ENCODE results near the gene RAB7B. TPM values are rescaled to one million over a fixed set of nuclear protein-coding genes. Genes with fewer than 3 reads are reported as not detected.

The RAB7B gene
- total RNA-seq, 1 donor from 2014 or later = not detected

DNA sequence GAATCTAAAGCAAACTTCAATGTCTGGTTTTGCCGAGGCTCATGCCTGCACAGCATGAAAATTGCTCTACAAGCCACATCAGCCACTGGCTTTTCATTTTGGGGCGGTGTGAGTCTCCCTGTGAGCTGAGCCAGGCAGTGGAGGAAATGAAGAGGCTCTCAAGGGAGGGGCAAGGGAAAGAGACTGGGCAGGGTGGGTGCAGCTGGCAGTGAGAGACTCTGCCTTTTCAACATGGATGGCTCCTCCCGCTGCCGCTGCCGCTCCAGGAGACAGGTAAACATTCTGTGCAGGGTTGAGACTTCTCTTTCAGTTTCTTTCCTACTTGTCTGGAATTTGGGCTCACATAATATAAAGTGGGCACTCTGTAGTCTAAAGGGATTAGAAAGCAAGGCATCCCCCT is 31.8 kb upstream of the RAB7B start:
- TF ChIP-seq, protein P1, sequence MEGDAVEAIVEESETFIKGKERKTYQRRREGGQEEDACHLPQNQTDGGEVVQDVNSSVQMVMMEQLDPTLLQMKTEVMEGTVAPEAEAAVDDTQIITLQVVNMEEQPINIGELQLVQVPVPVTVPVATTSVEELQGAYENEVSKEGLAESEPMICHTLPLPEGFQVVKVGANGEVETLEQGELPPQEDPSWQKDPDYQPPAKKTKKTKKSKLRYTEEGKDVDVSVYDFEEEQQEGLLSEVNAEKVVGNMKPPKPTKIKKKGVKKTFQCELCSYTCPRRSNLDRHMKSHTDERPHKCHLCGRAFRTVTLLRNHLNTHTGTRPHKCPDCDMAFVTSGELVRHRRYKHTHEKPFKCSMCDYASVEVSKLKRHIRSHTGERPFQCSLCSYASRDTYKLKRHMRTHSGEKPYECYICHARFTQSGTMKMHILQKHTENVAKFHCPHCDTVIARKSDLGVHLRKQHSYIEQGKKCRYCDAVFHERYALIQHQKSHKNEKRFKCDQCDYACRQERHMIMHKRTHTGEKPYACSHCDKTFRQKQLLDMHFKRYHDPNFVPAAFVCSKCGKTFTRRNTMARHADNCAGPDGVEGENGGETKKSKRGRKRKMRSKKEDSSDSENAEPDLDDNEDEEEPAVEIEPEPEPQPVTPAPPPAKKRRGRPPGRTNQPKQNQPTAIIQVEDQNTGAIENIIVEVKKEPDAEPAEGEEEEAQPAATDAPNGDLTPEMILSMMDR (conservative IDR thresholded peaks at IDR 0.05; ENCODE audit: low read depth, low read length) = no peak
- peak overlapping the region; percentile 1 for H3K4me3 ChIP-seq (ENCODE audit: low read depth, low read length)
- DNase-seq (ENCODE audit: low read depth) = no peak

DNA sequence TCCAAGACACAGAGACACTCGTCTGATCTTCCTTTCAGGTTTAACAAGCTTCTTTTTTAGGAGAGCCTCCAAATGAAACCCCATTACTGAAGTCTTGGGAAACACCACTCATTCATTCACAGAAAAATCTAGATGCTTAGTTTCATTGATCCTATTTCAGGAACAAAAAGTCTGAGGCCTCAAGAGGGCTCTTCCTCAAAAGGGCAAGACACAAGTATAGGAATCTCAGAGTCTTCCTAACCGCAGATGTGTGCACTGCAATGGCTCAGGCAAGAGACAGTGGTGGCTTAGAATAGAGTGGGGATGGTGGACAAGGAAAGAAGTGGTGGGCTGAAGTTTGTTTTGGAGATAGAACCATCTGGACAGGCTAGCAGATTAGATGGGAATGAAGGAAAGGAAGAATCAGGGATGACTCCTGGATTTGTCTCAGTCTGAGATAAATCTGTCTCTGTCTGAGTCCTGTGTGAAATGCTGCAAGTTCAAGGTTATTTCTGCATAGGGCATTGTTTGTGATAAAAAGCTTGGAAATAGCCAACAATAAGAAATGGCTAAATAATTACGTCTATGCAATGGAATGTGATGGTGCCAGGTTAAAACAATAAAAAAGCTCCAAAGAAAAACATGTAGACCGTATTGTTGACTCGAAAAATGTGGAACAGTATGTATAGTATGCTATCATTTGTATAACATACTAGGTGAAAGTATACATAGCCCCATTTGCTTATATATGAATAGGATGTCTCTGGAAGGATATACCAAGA is 29.4 kb upstream of the RAB7B start:
- no peak for DNase-seq (ENCODE audit: low read depth)
- H3K4me3 ChIP-seq (ENCODE audit: low read depth, low read length) = no peak overlapping the region
- TF ChIP-seq, protein P1 (conservative IDR thresholded peaks at IDR 0.05; ENCODE audit: low read depth, low read length) = no peak

DNA sequence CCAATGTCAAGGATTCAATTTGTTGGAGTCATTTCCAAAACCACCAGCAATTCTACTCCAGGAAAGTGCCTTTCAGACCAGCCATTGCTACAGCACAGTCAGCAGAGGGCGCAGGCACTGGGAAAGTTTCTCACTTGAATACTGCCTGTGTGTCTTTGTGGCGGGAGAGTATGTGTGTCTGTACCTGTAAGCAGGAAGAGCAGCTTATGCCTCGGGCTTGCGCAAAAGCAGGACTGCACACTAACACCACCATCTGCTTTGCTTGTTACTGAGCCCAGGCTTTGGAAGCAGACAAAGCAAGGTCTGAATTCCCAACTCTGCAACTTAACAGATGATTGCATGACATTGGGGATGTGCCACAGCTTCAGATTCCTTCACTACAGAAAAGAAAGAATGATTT is 27.5 kb upstream of the RAB7B start:
- DNase-seq (ENCODE audit: low read depth) = peak; percentile 56
- TF ChIP-seq, protein P1 (conservative IDR thresholded peaks at IDR 0.05; ENCODE audit: low read depth, low read length) = peak; percentile 97
- no peak overlapping the region for H3K4me3 ChIP-seq (ENCODE audit: low read depth, low read length)

DNA sequence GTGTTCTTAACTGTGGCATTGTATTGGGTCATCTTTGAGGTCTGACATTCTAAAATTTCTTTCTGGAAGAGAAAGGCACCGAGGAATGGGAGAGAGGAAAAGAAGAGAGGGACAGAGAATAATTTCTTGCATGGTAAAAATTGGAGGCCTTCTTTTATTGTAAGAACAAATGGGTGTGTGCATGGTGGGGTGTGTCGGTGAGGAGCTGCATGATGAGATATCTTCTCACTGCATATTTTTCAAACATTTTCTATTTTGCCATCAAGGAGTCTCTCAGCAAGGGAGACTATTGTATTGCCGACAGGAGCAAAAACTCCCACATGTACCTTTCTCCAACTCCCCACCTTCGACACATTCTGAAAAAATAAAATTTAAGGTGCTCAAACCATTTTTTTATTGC is 27.0 kb upstream of the RAB7B start:
- H3K4me3 ChIP-seq (ENCODE audit: low read depth, low read length) = no peak overlapping the region
- TF ChIP-seq, protein P1 (conservative IDR thresholded peaks at IDR 0.05; ENCODE audit: low read depth, low read length) = no peak
- no peak for DNase-seq (ENCODE audit: low read depth)

DNA sequence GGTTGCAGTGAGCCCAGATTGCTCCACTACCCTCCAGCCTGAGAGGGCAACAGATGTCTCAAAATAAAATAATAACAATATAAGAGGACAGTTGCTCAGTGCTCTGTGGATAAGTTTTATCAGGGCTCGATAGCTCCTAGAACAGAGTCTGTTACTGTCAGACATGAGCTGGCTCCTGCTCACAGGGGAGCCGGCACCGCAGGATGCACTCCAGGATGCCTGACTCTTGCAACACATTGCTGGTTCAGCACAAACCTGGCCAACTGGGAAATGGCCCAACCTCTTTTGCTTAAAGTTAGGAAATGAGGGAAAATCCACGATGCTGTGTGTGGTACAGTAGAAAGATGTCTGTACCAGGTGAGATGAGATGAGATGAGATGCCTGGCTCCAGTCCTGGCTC is 26.3 kb upstream of the RAB7B start:
- DNase-seq (ENCODE audit: low read depth) = peak; percentile 64
- TF ChIP-seq, protein P1 (conservative IDR thresholded peaks at IDR 0.05; ENCODE audit: low read depth, low read length) = no peak
- no peak overlapping the region for H3K4me3 ChIP-seq (ENCODE audit: low read depth, low read length)

DNA sequence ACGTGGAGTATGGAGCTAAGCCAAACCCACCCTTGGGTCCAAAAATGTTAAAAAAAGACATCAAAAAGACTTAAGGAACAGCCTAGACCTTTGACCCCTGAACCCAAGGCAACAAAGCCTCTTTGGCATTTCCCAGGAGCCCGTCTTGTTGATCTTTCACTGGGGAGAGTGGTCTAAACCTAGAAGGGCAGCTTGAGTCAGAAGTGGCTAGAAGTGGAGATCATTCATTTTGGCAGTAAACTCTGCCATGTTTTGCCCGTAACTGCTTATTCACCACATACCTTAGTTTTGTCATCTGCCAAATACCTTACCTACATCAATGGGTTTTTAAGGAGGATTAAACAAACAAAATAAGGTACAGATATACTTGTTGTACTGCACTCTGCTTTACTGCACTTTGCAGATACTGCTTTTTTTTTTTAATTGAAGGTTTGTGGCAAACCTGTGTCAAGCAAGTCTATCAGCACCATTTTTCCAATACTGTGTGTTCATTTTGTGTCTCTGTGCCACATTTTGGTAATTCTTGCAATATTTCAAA is 22.2 kb upstream of the RAB7B start:
- TF ChIP-seq, protein P1 (conservative IDR thresholded peaks at IDR 0.05; ENCODE audit: low read depth, low read length) = no peak
- H3K4me3 ChIP-seq (ENCODE audit: low read depth, low read length) = no peak overlapping the region
- no peak for DNase-seq (ENCODE audit: low read depth)

DNA sequence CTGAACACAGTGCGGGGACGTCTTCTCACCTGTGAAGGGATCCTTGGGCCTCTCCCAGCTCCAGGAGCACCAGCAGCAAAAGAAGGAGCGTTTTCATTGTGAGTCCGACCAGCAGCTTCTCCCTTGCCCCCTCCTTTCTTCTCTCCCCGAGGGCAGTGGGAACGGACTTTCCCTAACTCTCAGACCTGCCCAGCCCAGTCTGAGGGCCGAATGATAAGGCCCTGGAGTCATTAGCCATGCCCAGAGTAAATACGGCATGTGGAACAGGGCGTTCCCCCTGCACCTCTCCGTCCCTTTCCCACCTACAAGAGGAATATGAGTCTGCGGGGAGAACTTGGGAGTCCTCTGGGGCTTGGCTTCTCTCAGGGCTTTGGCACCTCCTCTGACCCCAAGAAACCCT is 20.5 kb upstream of the RAB7B start, which contains the start of gene CTSE:
CTSE (minus strand) TSS at position 201 of the 400 bp plus-strand sequence; CDS start at position 97, 104 bp downstream.
- no peak for DNase-seq (ENCODE audit: low read depth)
- no peak within 1 kb of the TSS for H3K4me3 ChIP-seq (ENCODE audit: low read depth, low read length)
- TF ChIP-seq, protein P1 (conservative IDR thresholded peaks at IDR 0.05; ENCODE audit: low read depth, low read length) = no peak

Measured in epithelial cell of proximal tubule (primary cell).